HepG2 (cell line): ENCODE results near the gene SERTAD1. TPM values are rescaled to one million over a fixed set of nuclear protein-coding genes. Genes with fewer than 3 reads are reported as not detected.

Experiments used
- ARNTL ChIP-seq: sonication (generic); formaldehyde crosslinking; IDR thresholded peaks from 2 replicates; pipeline ENCODE4 v1.4.0; 2020; ENCODE audit warnings: mild to moderate bottlenecking, missing genetic modification reagents
- ELF4 ChIP-seq: sonication (generic); formaldehyde crosslinking; IDR thresholded peaks from 2 replicates; pipeline ENCODE4 v1.5.0; 2020; ENCODE audit warnings: missing genetic modification reagents, mild to moderate bottlenecking, moderate library complexity, borderline replicate concordance
- JUND ChIP-seq: sonication (generic); formaldehyde crosslinking; IDR thresholded peaks from 2 replicates; pipeline ENCODE4 v1.8.0; 2022; ENCODE audit warnings: mild to moderate bottlenecking, missing genetic modification reagents
- NFAT5 ChIP-seq: sonication (generic); formaldehyde crosslinking; IDR thresholded peaks from 2 replicates; pipeline ENCODE4 v1.4.0; 2020; ENCODE audit warnings: missing genetic modification reagents
- NR1H2 ChIP-seq: sonication (generic); formaldehyde crosslinking; IDR thresholded peaks from 2 replicates; pipeline ENCODE4 v1.8.1; 2022; ENCODE audit warnings: low read depth, missing genetic modification reagents, borderline replicate concordance
- PBX2 ChIP-seq: IDR thresholded peaks from 2 replicates; pipeline ENCODE4 v1.6.1; 2016; ENCODE audit warnings: control low read depth
- RBM39 ChIP-seq: fragments of 200-400 bp; formaldehyde crosslinking; IDR thresholded peaks from one replicate; pipeline ENCODE4 v1.6.1; 2018; ENCODE audit warnings: antibody characterized with exemption, mild to moderate bottlenecking, low read depth, low read length; ENCODE audit not compliant: poor library complexity, severe bottlenecking
- RFXAP ChIP-seq: sonication (generic); formaldehyde crosslinking; IDR thresholded peaks from 2 replicates; pipeline ENCODE4 v1.4.0; 2020; ENCODE audit warnings: missing genetic modification reagents, borderline replicate concordance
- SAFB2 ChIP-seq: sonication (generic); formaldehyde crosslinking; IDR thresholded peaks from 2 replicates; pipeline ENCODE4 v1.5.1; 2020; ENCODE audit warnings: missing genetic modification reagents, low read depth, mild to moderate bottlenecking, borderline replicate concordance
- SALL1 ChIP-seq: sonication (generic); formaldehyde crosslinking; IDR thresholded peaks from 2 replicates; pipeline ENCODE4 v1.8.0; 2022; ENCODE audit warnings: mild to moderate bottlenecking, missing genetic modification reagents
- SRSF9 ChIP-seq: fragments of 200-400 bp; formaldehyde crosslinking; IDR thresholded peaks from 2 replicates; pipeline ENCODE4 v1.6.1; 2018; ENCODE audit warnings: borderline replicate concordance, mild to moderate bottlenecking, low read depth, low read length; ENCODE audit not compliant: insufficient read depth, poor library complexity, severe bottlenecking
- TRIM24 ChIP-seq: sonication (generic); formaldehyde crosslinking; IDR thresholded peaks from 2 replicates; pipeline ENCODE4 v1.8.0; 2022; ENCODE audit warnings: mild to moderate bottlenecking, missing genetic modification reagents
- ZC3H4 ChIP-seq: sonication (generic); formaldehyde crosslinking; IDR thresholded peaks from 2 replicates; pipeline ENCODE4 v1.4.0; 2020; ENCODE audit warnings: missing genetic modification reagents, borderline replicate concordance
- ZNF350 ChIP-seq: sonication (generic); formaldehyde crosslinking; IDR thresholded peaks from 2 replicates; pipeline ENCODE4 v1.4.0; 2020; ENCODE audit warnings: mild to moderate bottlenecking, low read depth, missing genetic modification reagents, borderline replicate concordance
- ZSCAN31 ChIP-seq: sonication (generic); formaldehyde crosslinking; IDR thresholded peaks from 2 replicates; pipeline ENCODE4 v1.5.0; 2020; ENCODE audit warnings: low read depth, mild to moderate bottlenecking, missing genetic modification reagents
- polyA plus RNA-seq, 8 experiments: library from polyadenylated mRNA; depleted of rRNA in 3 of 8; stranded (reverse) in 7 of 8; unstranded in 1 of 8; fragments of >200 nt; fragmentation: Illumina TruSeq in 4 of 8; extraction: Trizol in 4 of 8; gene quantifications; 2 replicates each; pipeline versions ENCODE4 v1.2.1 to v1.2.3, GENCODE V29; 2011 to 2016; ENCODE audit warnings: low read depth in 4 of 8, missing spikeins in 1 of 8, mixed read lengths in 1 of 8; ENCODE audit not compliant: insufficient read depth in 1 of 8
- total RNA-seq, 5 experiments: library from RNA; depleted of rRNA; stranded (reverse); fragments of >200 nt; fragmentation: Illumina TruSeq; extraction: Trizol; gene quantifications; 2 replicates each; pipeline ENCODE4 v1.2.3, GENCODE V29; 2016; ENCODE audit warnings: low read depth in 1 of 5
- TF ChIP-seq, protein P1 (sequence below): sonication (generic); formaldehyde crosslinking; conservative IDR thresholded peaks from 2 replicates; pipeline ENCODE4 v1.4.0; 2020; ENCODE audit warnings: missing genetic modification reagents
- TF ChIP-seq, protein P2 (sequence below): sonication (generic); formaldehyde crosslinking; IDR thresholded peaks from 2 replicates; pipeline ENCODE4 v1.9.0; 2021; ENCODE audit warnings: missing genetic modification reagents, borderline replicate concordance

SERTAD1 gene
- total and polyA plus RNA-seq, 2 of the 13 experiments (the other 11 are each of a cell fraction or from before 2014, with no cell fraction given): 4.3 to 4.5 TPM

- TF ChIP-seq, protein P1, sequence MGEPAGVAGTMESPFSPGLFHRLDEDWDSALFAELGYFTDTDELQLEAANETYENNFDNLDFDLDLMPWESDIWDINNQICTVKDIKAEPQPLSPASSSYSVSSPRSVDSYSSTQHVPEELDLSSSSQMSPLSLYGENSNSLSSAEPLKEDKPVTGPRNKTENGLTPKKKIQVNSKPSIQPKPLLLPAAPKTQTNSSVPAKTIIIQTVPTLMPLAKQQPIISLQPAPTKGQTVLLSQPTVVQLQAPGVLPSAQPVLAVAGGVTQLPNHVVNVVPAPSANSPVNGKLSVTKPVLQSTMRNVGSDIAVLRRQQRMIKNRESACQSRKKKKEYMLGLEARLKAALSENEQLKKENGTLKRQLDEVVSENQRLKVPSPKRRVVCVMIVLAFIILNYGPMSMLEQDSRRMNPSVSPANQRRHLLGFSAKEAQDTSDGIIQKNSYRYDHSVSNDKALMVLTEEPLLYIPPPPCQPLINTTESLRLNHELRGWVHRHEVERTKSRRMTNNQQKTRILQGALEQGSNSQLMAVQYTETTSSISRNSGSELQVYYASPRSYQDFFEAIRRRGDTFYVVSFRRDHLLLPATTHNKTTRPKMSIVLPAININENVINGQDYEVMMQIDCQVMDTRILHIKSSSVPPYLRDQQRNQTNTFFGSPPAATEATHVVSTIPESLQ (CRISPR knock-in tag): peak; percentile 42; the same call in 1 of the 2 replicates
- TF ChIP-seq ELF4 (CRISPR knock-in tag): no peak
- no peak for TF ChIP-seq ZC3H4 (CRISPR knock-in tag)
- TF ChIP-seq, protein P2, sequence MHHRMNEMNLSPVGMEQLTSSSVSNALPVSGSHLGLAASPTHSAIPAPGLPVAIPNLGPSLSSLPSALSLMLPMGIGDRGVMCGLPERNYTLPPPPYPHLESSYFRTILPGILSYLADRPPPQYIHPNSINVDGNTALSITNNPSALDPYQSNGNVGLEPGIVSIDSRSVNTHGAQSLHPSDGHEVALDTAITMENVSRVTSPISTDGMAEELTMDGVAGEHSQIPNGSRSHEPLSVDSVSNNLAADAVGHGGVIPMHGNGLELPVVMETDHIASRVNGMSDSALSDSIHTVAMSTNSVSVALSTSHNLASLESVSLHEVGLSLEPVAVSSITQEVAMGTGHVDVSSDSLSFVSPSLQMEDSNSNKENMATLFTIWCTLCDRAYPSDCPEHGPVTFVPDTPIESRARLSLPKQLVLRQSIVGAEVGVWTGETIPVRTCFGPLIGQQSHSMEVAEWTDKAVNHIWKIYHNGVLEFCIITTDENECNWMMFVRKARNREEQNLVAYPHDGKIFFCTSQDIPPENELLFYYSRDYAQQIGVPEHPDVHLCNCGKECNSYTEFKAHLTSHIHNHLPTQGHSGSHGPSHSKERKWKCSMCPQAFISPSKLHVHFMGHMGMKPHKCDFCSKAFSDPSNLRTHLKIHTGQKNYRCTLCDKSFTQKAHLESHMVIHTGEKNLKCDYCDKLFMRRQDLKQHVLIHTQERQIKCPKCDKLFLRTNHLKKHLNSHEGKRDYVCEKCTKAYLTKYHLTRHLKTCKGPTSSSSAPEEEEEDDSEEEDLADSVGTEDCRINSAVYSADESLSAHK (CRISPR knock-in tag): no peak
- TF ChIP-seq TRIM24 (CRISPR knock-in tag): no peak
- TF ChIP-seq PBX2: no peak
- TF ChIP-seq ZNF350: no peak
- peak; percentile 69; the same call in 1 of the 2 replicates for TF ChIP-seq ARNTL
- TF ChIP-seq NR1H2 (CRISPR knock-in tag): no peak
- no peak for TF ChIP-seq SAFB2 (CRISPR knock-in tag)
- no peak for TF ChIP-seq SRSF9
- TF ChIP-seq JUND: no peak
- TF ChIP-seq RFXAP (CRISPR knock-in tag): no peak
- no peak for TF ChIP-seq NFAT5 (CRISPR knock-in tag)
- TF ChIP-seq SALL1 (CRISPR knock-in tag): peak; percentile 69
- TF ChIP-seq ZSCAN31 (CRISPR knock-in tag): no peak
- TF ChIP-seq RBM39: peak; percentile 63
Observed at GRCh38 chr19:40444000-40444824, 18.4 kb upstream of the SERTAD1 start, which contains the start of gene SERTAD3 (continued).
